ENCODE data around the gene SERPING1.

- TF ChIP-seq, protein P1, sequence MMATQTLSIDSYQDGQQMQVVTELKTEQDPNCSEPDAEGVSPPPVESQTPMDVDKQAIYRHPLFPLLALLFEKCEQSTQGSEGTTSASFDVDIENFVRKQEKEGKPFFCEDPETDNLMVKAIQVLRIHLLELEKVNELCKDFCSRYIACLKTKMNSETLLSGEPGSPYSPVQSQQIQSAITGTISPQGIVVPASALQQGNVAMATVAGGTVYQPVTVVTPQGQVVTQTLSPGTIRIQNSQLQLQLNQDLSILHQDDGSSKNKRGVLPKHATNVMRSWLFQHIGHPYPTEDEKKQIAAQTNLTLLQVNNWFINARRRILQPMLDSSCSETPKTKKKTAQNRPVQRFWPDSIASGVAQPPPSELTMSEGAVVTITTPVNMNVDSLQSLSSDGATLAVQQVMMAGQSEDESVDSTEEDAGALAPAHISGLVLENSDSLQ (IDR thresholded peaks at IDR 0.05), result no peak
- TF ChIP-seq LEF1 (IDR thresholded peaks at IDR 0.05; ENCODE audit: borderline replicate concordance) (no peak), CTBP1 (IDR thresholded peaks at IDR 0.05; ENCODE audit: borderline replicate concordance) (no peak), NFRKB (IDR thresholded peaks at IDR 0.05) (no peak), HDGF (IDR thresholded peaks at IDR 0.05; ENCODE audit: borderline replicate concordance) (no peak), SP1 (IDR thresholded peaks at IDR 0.05) (no peak)
These were observed 36.8 kb downstream of the SERPING1 start for GRCh38 chr11:57634311-57634710.

Measured in HEK293T (cell line).